GM23338 (cell line): ENCODE results near the gene PPP4R1. TPM values are rescaled to one million over a fixed set of nuclear protein-coding genes. Genes with fewer than 3 reads are reported as not detected.

ENCODE experiments used
- ATAC-seq: fragments of 200-7000 bp; cut with Tn5 transposase; 3 replicates; pipeline ENCODE4 v1.9.1; 2020
- DNase-seq: peaks from one replicate; pipeline ENCODE4 v3.0.0-alpha.2; 2015; ENCODE audit warnings: low spot score
- H2AFZ ChIP-seq: fragments of 200-600 bp; sonication (generic); 2 replicates; pipeline ENCODE4 v1.8.0; 2016; ENCODE audit warnings: antibody characterized with exemption, mild to moderate bottlenecking, moderate library complexity
- H3F3A ChIP-seq: fragments of 200-600 bp; sonication (generic); replicated peaks from 2 replicates; pipeline ENCODE4 v1.8.0; 2017; ENCODE audit warnings: antibody characterized with exemption, mixed run types, low read depth
- H3K27ac ChIP-seq: fragments of 200-600 bp; sonication (generic); 2 replicates; pipeline ENCODE4 v1.6.1; 2016; ENCODE audit warnings: low read depth
- H3K27me3 ChIP-seq: fragments of 200-600 bp; sonication (generic); 2 replicates; pipeline ENCODE4 v1.8.0; 2016; ENCODE audit warnings: mild to moderate bottlenecking, mixed run types, moderate library complexity; ENCODE audit not compliant: insufficient read depth
- H3K36me3 ChIP-seq: fragments of 200-600 bp; sonication (generic); 2 replicates; pipeline ENCODE4 v1.8.0; 2016; ENCODE audit warnings: mild to moderate bottlenecking; ENCODE audit not compliant: insufficient read depth
- H3K4me1 ChIP-seq: fragments of 200-600 bp; sonication (generic); 2 replicates; pipeline ENCODE4 v1.8.0; 2016; ENCODE audit warnings: mild to moderate bottlenecking, moderate library complexity; ENCODE audit not compliant: insufficient read depth
- H3K4me2 ChIP-seq: fragments of 200-600 bp; sonication (generic); 2 replicates; pipeline ENCODE4 v1.7.1; 2017; ENCODE audit warnings: mixed run types
- H3K4me3 ChIP-seq: fragments of 200-600 bp; sonication (generic); 2 replicates; pipeline ENCODE4 v1.6.1; 2016; ENCODE audit warnings: mixed run types
- H3K79me2 ChIP-seq: fragments of 200-600 bp; sonication (generic); replicated peaks from 2 replicates; pipeline ENCODE4 v1.8.0; 2017; ENCODE audit warnings: mild to moderate bottlenecking; ENCODE audit not compliant: insufficient read depth
- H3K9me2 ChIP-seq: fragments of 200-600 bp; sonication (generic); 2 replicates; pipeline ENCODE4 v1.8.0; 2017; ENCODE audit not compliant: insufficient read depth
- H4K20me1 ChIP-seq: fragments of 200-600 bp; sonication (generic); replicated peaks from 2 replicates; pipeline ENCODE4 v1.8.0; 2017; ENCODE audit warnings: mild to moderate bottlenecking; ENCODE audit not compliant: insufficient read depth
- H3K27ac Mint-ChIP-seq: 2 replicates; pipeline ENCODE4 v1.8.0; 2020; ENCODE audit warnings: inconsistent platforms, mild to moderate bottlenecking, moderate library complexity, mixed read lengths
- H3K27me3 Mint-ChIP-seq: 3 replicates; pipeline ENCODE4 v1.8.0; 2022; ENCODE audit warnings: low read depth, mild to moderate bottlenecking, moderate library complexity, mixed read lengths, inconsistent platforms; ENCODE audit not compliant: insufficient read depth, poor library complexity
- H3K36me3 Mint-ChIP-seq: 3 replicates; pipeline ENCODE4 v1.8.0; 2021; ENCODE audit warnings: low read depth, mild to moderate bottlenecking, inconsistent platforms, moderate library complexity, mixed read lengths
- H3K4me1 Mint-ChIP-seq: 3 replicates; pipeline ENCODE4 v1.8.0; 2020; ENCODE audit warnings: mild to moderate bottlenecking, inconsistent platforms, mixed read lengths
- H3K4me3 Mint-ChIP-seq: 3 replicates; pipeline ENCODE4 v1.8.0; 2021; ENCODE audit warnings: moderate library complexity, mild to moderate bottlenecking, inconsistent platforms, mixed read lengths
- H3K9me3 Mint-ChIP-seq: 3 replicates; pipeline ENCODE4 v1.8.0; 2020; ENCODE audit warnings: moderate library complexity, mild to moderate bottlenecking, inconsistent platforms, mixed read lengths
- CREB1 ChIP-seq: fragments of 250-450 bp; sonication (Bioruptor Pico); IDR thresholded peaks from 2 replicates; pipeline ENCODE4 v1.5.0; 2020; ENCODE audit warnings: low read depth, mild to moderate bottlenecking, moderate library complexity
- EZH2 ChIP-seq: fragments of 200-600 bp; sonication (generic); IDR thresholded peaks from one replicate; pipeline ENCODE4 v1.8.0; 2017; ENCODE audit warnings: antibody characterized with exemption, mild to moderate bottlenecking, low read depth; ENCODE audit not compliant: unreplicated experiment
- EZH2phosphoT487 ChIP-seq: fragments of 200-600 bp; sonication (generic); IDR thresholded peaks from one replicate; pipeline ENCODE4 v1.8.1; 2018; ENCODE audit warnings: antibody characterized with exemption; ENCODE audit not compliant: unreplicated experiment
- JUNB ChIP-seq: IDR thresholded peaks from one replicate; pipeline ENCODE4 v1.6.1; 2016; ENCODE audit warnings: antibody characterized with exemption; ENCODE audit not compliant: unreplicated experiment
- NANOG ChIP-seq: IDR thresholded peaks from 2 replicates; pipeline ENCODE4 v1.6.1; 2016; ENCODE audit warnings: antibody characterized with exemption, borderline replicate concordance
- POLR2AphosphoS5 ChIP-seq: IDR thresholded peaks from 2 replicates; pipeline ENCODE4 v1.6.1; 2016; ENCODE audit warnings: antibody characterized with exemption, low read depth
- STAT1 ChIP-seq: IDR thresholded peaks from one replicate; pipeline ENCODE4 v1.6.1; 2016; ENCODE audit warnings: antibody characterized with exemption; ENCODE audit not compliant: unreplicated experiment
- ZNF114 ChIP-seq: fragments of 250-450 bp; sonication (Bioruptor Pico); IDR thresholded peaks from 2 replicates; pipeline ENCODE4 v1.5.0; 2020; ENCODE audit warnings: mild to moderate bottlenecking, moderate library complexity
- ZNF331 ChIP-seq: fragments of 250-450 bp; sonication (Bioruptor Pico); IDR thresholded peaks from 2 replicates; pipeline ENCODE4 v1.5.0; 2020; ENCODE audit warnings: low read depth, mild to moderate bottlenecking, moderate library complexity
- polyA plus RNA-seq: library from polyadenylated mRNA; unstranded; fragments of >200 nt; fragmentation: Nextera tagmentation; extraction: Ambion mirVana; gene quantifications from 2 replicates; pipeline ENCODE4 v1.2.1, GENCODE V29; 2016
- total RNA-seq: library from RNA; depleted of rRNA; stranded (reverse); fragments of >200 nt; shearing (Covaris generic); gene quantifications from 2 replicates; pipeline ENCODE4 v1.2.3, GENCODE V29; 2014
- TF ChIP-seq, protein P1 (sequence below): IDR thresholded peaks from 2 replicates; pipeline ENCODE4 v1.6.1; 2016; ENCODE audit warnings: antibody characterized with exemption
- TF ChIP-seq, protein P2 (sequence below): fragments of 250-450 bp; sonication (Bioruptor Pico); IDR thresholded peaks from 2 replicates; pipeline ENCODE4 v1.5.0; 2020; ENCODE audit warnings: mild to moderate bottlenecking, moderate library complexity
- TF ChIP-seq, protein P3 (sequence below): IDR thresholded peaks from one replicate; pipeline ENCODE4 v1.6.1; 2018; ENCODE audit warnings: antibody characterized with exemption; ENCODE audit not compliant: unreplicated experiment

The PPP4R1 gene
- total and polyA plus RNA-seq, 2 experiments from 2014 or later = 18.1 to 79.4 TPM

- ATAC-seq (peak; percentile 48), DNase-seq (no peak)
- Histone ChIP-seq H3K27ac (peak overlapping the region; percentile 28; the same call in 1 of the 2 replicates), H3K79me2 (no peaks in the 10 kb centered on the region), H3K36me3 (no peaks in the 10 kb centered on the region), H3K4me1 (peaks cover 13% of the 10 kb centered on the region), H3K4me2 (no peak overlapping the region), H3K9me2 (no peaks in the 10 kb centered on the region), H3F3A (no peaks in the 10 kb centered on the region), H2AFZ (peak overlapping the region; percentile 57; the same call in 1 of the 2 replicates), H4K20me1 (no peaks in the 10 kb centered on the region), H3K4me3 (no peak overlapping the region), H3K27me3 (no peaks in the 10 kb centered on the region)
- peaks cover 17% of the 10 kb centered on the region for H3K4me1 Mint-ChIP-seq
- no peak overlapping the region for H3K4me3 Mint-ChIP-seq
- H3K9me3 Mint-ChIP-seq = peaks cover 5% of the 10 kb centered on the region; the same call in 1 of the 3 replicates
- no peak overlapping the region for H3K27ac Mint-ChIP-seq
- peaks cover 1% of the 10 kb centered on the region for H3K27me3 Mint-ChIP-seq
- H3K36me3 Mint-ChIP-seq = no peaks in the 10 kb centered on the region
- no peak for TF ChIP-seq STAT1
- TF ChIP-seq, protein P1, sequence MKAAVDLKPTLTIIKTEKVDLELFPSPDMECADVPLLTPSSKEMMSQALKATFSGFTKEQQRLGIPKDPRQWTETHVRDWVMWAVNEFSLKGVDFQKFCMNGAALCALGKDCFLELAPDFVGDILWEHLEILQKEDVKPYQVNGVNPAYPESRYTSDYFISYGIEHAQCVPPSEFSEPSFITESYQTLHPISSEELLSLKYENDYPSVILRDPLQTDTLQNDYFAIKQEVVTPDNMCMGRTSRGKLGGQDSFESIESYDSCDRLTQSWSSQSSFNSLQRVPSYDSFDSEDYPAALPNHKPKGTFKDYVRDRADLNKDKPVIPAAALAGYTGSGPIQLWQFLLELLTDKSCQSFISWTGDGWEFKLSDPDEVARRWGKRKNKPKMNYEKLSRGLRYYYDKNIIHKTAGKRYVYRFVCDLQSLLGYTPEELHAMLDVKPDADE = no peak
- no peak for TF ChIP-seq EZH2
- no peak for TF ChIP-seq EZH2phosphoT487
- no peak for TF ChIP-seq NANOG
- no peak for TF ChIP-seq ZNF331 (CRISPR knock-in tag)
- TF ChIP-seq, protein P2, sequence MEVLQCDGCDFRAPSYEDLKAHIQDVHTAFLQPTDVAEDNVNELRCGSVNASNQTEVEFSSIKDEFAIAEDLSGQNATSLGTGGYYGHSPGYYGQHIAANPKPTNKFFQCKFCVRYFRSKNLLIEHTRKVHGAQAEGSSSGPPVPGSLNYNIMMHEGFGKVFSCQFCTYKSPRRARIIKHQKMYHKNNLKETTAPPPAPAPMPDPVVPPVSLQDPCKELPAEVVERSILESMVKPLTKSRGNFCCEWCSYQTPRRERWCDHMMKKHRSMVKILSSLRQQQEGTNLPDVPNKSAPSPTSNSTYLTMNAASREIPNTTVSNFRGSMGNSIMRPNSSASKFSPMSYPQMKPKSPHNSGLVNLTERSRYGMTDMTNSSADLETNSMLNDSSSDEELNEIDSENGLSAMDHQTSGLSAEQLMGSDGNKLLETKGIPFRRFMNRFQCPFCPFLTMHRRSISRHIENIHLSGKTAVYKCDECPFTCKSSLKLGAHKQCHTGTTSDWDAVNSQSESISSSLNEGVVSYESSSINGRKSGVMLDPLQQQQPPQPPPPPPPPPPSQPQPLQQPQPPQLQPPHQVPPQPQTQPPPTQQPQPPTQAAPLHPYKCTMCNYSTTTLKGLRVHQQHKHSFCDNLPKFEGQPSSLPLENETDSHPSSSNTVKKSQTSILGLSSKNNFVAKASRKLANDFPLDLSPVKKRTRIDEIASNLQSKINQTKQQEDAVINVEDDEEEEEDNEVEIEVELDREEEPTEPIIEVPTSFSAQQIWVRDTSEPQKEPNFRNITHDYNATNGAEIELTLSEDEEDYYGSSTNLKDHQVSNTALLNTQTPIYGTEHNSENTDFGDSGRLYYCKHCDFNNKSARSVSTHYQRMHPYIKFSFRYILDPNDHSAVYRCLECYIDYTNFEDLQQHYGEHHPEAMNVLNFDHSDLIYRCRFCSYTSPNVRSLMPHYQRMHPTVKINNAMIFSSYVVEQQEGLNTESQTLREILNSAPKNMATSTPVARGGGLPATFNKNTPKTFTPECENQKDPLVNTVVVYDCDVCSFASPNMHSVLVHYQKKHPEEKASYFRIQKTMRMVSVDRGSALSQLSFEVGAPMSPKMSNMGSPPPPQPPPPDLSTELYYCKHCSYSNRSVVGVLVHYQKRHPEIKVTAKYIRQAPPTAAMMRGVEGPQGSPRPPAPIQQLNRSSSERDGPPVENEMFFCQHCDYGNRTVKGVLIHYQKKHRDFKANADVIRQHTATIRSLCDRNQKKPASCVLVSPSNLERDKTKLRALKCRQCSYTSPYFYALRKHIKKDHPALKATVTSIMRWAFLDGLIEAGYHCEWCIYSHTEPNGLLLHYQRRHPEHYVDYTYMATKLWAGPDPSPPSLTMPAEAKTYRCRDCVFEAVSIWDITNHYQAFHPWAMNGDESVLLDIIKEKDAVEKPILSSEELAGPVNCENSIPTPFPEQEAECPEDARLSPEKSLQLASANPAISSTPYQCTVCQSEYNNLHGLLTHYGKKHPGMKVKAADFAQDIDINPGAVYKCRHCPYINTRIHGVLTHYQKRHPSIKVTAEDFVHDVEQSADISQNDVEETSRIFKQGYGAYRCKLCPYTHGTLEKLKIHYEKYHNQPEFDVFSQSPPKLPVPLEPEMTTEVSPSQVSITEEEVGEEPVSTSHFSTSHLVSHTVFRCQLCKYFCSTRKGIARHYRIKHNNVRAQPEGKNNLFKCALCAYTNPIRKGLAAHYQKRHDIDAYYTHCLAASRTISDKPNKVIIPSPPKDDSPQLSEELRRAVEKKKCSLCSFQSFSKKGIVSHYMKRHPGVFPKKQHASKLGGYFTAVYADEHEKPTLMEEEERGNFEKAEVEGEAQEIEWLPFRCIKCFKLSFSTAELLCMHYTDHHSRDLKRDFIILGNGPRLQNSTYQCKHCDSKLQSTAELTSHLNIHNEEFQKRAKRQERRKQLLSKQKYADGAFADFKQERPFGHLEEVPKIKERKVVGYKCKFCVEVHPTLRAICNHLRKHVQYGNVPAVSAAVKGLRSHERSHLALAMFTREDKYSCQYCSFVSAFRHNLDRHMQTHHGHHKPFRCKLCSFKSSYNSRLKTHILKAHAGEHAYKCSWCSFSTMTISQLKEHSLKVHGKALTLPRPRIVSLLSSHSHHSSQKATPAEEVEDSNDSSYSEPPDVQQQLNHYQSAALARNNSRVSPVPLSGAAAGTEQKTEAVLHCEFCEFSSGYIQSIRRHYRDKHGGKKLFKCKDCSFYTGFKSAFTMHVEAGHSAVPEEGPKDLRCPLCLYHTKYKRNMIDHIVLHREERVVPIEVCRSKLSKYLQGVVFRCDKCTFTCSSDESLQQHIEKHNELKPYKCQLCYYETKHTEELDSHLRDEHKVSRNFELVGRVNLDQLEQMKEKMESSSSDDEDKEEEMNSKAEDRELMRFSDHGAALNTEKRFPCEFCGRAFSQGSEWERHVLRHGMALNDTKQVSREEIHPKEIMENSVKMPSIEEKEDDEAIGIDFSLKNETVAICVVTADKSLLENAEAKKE = no peak
- no peak for TF ChIP-seq CREB1 (CRISPR knock-in tag)
- no peak for TF ChIP-seq POLR2AphosphoS5
- TF ChIP-seq ZNF114 (CRISPR knock-in tag) = no peak
- TF ChIP-seq JUNB = no peak
- TF ChIP-seq, protein P3, sequence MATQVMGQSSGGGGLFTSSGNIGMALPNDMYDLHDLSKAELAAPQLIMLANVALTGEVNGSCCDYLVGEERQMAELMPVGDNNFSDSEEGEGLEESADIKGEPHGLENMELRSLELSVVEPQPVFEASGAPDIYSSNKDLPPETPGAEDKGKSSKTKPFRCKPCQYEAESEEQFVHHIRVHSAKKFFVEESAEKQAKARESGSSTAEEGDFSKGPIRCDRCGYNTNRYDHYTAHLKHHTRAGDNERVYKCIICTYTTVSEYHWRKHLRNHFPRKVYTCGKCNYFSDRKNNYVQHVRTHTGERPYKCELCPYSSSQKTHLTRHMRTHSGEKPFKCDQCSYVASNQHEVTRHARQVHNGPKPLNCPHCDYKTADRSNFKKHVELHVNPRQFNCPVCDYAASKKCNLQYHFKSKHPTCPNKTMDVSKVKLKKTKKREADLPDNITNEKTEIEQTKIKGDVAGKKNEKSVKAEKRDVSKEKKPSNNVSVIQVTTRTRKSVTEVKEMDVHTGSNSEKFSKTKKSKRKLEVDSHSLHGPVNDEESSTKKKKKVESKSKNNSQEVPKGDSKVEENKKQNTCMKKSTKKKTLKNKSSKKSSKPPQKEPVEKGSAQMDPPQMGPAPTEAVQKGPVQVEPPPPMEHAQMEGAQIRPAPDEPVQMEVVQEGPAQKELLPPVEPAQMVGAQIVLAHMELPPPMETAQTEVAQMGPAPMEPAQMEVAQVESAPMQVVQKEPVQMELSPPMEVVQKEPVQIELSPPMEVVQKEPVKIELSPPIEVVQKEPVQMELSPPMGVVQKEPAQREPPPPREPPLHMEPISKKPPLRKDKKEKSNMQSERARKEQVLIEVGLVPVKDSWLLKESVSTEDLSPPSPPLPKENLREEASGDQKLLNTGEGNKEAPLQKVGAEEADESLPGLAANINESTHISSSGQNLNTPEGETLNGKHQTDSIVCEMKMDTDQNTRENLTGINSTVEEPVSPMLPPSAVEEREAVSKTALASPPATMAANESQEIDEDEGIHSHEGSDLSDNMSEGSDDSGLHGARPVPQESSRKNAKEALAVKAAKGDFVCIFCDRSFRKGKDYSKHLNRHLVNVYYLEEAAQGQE = no peak
These were observed 16.1 kb upstream of the PPP4R1 start for GRCh38 chr18:9630444-9630843.
